SK-N-SH treated with all-trans-retinoic acid at 6 μM for 48 hours (cell line): ENCODE results near the gene PLXDC2.

Experiments used
- ISL1 ChIP-seq: fragments of 250-450 bp; sonication (Bioruptor Pico); IDR thresholded peaks from 2 replicates; pipeline ENCODE4 v2.1.2; 2022; ENCODE audit warnings: mild to moderate bottlenecking, moderate library complexity
- POU6F1 ChIP-seq: fragments of 250-450 bp; sonication (Bioruptor Pico); IDR thresholded peaks from 2 replicates; pipeline ENCODE4 v1.8.0; 2021; ENCODE audit warnings: low read depth, mild to moderate bottlenecking, moderate library complexity, borderline replicate concordance
- TSHZ2 ChIP-seq: fragments of 250-450 bp; sonication (Bioruptor Pico); IDR thresholded peaks from 2 replicates; pipeline ENCODE4 v1.5.0; 2020; ENCODE audit warnings: mild to moderate bottlenecking, moderate library complexity
- ZC3H10 ChIP-seq: fragments of 250-450 bp; sonication (Bioruptor Pico); IDR thresholded peaks from 2 replicates; pipeline ENCODE4 v1.5.1; 2021; ENCODE audit warnings: mild to moderate bottlenecking, moderate library complexity

- TF ChIP-seq POU6F1 (CRISPR knock-in tag) (no peak), ISL1 (CRISPR knock-in tag) (no peak), TSHZ2 (CRISPR knock-in tag) (no peak), ZC3H10 (CRISPR knock-in tag) (no peak)
Observed at GRCh38 chr10:19848226-19848985, 32.2 kb downstream of the PLXDC2 start.
